GM12878 (cell line): ENCODE data around the gene TASL. TPM values are rescaled to one million over a fixed set of nuclear protein-coding genes. Genes with fewer than 3 reads are reported as not detected.
A peak's percentile ranks its signal among the peaks of the same experiment; 100 is the strongest.

Source experiments
- MXI1 ChIP-seq: fragments of 150-350 bp; IDR thresholded peaks from 2 replicates; pipeline ENCODE4 v1.6.1; 2011; ENCODE audit warnings: low read depth, mild to moderate bottlenecking, inconsistent platforms, low read length, improper control_type of control experiment
- RAD21 ChIP-seq: IDR thresholded peaks from 2 replicates; pipeline ENCODE4 v1.6.1; 2011; ENCODE audit warnings: mild to moderate bottlenecking, low read depth, low read length, moderate library complexity; ENCODE audit not compliant: insufficient read depth
- SMAD1 ChIP-seq: fragments of 450-650 bp; IDR thresholded peaks from 2 replicates; pipeline ENCODE4 v1.6.1; 2018; ENCODE audit warnings: mild to moderate bottlenecking, low read depth; ENCODE audit not compliant: partially characterized antibody
- SMC3 ChIP-seq: IDR thresholded peaks from 2 replicates; pipeline ENCODE4 v1.6.1; 2011; ENCODE audit warnings: low read length, improper control_type of control experiment, borderline replicate concordance
- STAT1 ChIP-seq: fragments of 450-650 bp; conservative IDR thresholded peaks from 2 replicates; pipeline ENCODE4 v1.6.1; 2014; ENCODE audit warnings: antibody characterized with exemption, mild to moderate bottlenecking
- ZSCAN29 ChIP-seq: fragments of 450-650 bp; IDR thresholded peaks from 2 replicates; pipeline ENCODE4 v1.6.1; 2017; ENCODE audit warnings: mild to moderate bottlenecking, moderate library complexity
- polyA plus RNA-seq, 11 experiments: library from polyadenylated mRNA; depleted of rRNA in 4 of 11; unstranded in 6 of 11; stranded (reverse) in 5 of 11; fragments of >200 nt; fragmentation: Nextera tagmentation in 4 of 11; fragmentation: Illumina TruSeq in 1 of 11; extraction: Ambion mirVana in 4 of 11; extraction: Trizol in 1 of 11; gene quantifications; 1 replicate in 1 of 11; 2 replicates in 10 of 11; pipeline versions ENCODE4 v1.2.1 to v1.2.3, GENCODE V29; 2011 to 2016; ENCODE audit warnings: inconsistent platforms in 2 of 11, missing spikeins in 2 of 11, low read depth in 1 of 11
- small RNA-seq: library from RNA; depleted of rRNA; stranded (forward); fragments of <200 nt; gene quantifications from one replicate; pipeline ENCODE3, GENCODE V24; 2014
- total RNA-seq, 4 experiments: library from RNA; depleted of rRNA in 3 of 4; stranded (reverse); fragments of >200 nt in 3 of 4; fragmentation: Illumina TruSeq in 1 of 4; extraction: Trizol in 1 of 4; gene quantifications; 2 replicates each; pipeline versions ENCODE4 v1.2.1 to v1.2.3, GENCODE V29; 2013 to 2021

The TASL gene
- total and polyA plus RNA-seq, 10 of the 15 experiments (the other 5 are each of a cell fraction or from before 2014, with no cell fraction given), result 12.4 to 107 (median 18.3) TPM

DNA sequence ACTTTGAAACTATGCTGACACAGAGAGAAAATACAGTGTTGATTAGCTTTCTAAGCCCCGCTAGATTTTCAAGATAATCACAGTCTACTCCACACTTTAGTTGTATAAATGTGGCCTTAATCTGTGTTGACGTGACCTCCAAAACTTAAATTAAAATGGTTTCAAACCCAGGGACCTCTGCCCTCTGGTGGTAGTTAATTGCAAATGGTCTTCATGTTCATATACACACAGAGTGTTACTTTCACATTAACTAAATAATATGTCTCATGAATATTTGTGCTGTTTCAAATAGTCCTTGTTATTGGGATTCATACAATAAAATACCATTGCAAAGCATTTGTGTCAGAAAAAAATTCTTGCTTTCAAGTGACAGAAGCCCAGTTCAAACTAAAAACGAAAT is 64.3 kb downstream of the TASL start (continued):
- no peak for TF ChIP-seq STAT1
- no peak for TF ChIP-seq SMAD1
- peak; percentile 31; the same call in 1 of the 2 replicates for TF ChIP-seq SMC3
- TF ChIP-seq MXI1, result no peak
- TF ChIP-seq ZSCAN29, result no peak
- peak; percentile 40 for TF ChIP-seq RAD21

Small RNA genes lying within 50 kb of the gene (small RNA-seq; reads per million reads assigned to genes)
- gene CKS1BP6, result not detected

Other genes with a start within 250 kb of the TASL start
- 8.9 and 11.7 TPM in 2 replicates for gene GK, start 75.7 kb upstream of the TASL start, total RNA-seq (2014; rRNA removed)
- 11.8 and 12.1 TPM in 2 replicates for gene GK, start 75.7 kb upstream of the TASL start, total RNA-seq (2014; rRNA removed; fragmentation: Illumina TruSeq; extraction: Trizol)
- 10.5 and 11.2 TPM in 2 replicates for gene GK, start 75.7 kb upstream of the TASL start, total RNA-seq (2021)
- 11.2 and 15.5 TPM in 2 replicates for gene GK, start 75.7 kb upstream of the TASL start, polyA plus RNA-seq (2011; rRNA removed)
- gene GK, start 75.7 kb upstream of the TASL start, polyA plus RNA-seq (2014; fragmentation: Illumina TruSeq; extraction: Trizol), result 9.0 and 12.0 TPM in 2 replicates
- 1 to 10 TPM; 6.3 to 8.5 TPM for gene GK, start 75.7 kb upstream of the TASL start, polyA plus RNA-seq (2014; fragmentation: Nextera tagmentation; extraction: Ambion mirVana)
- gene GK, start 75.7 kb upstream of the TASL start, polyA plus RNA-seq (2014; rRNA removed), result 8.8 and 11.0 TPM in 2 replicates
- 10 to 100 TPM; 20.8 to 22.3 TPM for gene GK, start 75.7 kb upstream of the TASL start, polyA plus RNA-seq (2016; fragmentation: Nextera tagmentation; extraction: Ambion mirVana)